Stimulated activated CD8-positive, alpha-beta memory T cell treated with anti-CD3 and anti-CD28 coated beads, Interleukin-7, amount 100 ng/mL, for 1 hour (primary cell): ENCODE results near the gene MAGI1.

Source experiments
- DNase-seq, 2 donors: peaks; one replicate each; pipeline ENCODE4 v3.0.0-alpha.2; 2020; ENCODE audit warnings: low read depth in 2 of 2

Gene MAGI1

GRCh38 chr3:65432388-65433003, 606.2 kb downstream of the MAGI1 start:
- DNase-seq = no peak

GRCh38 chr3:65425880-65426279, 612.8 kb downstream of the MAGI1 start:
- no peak for DNase-seq

DNA sequence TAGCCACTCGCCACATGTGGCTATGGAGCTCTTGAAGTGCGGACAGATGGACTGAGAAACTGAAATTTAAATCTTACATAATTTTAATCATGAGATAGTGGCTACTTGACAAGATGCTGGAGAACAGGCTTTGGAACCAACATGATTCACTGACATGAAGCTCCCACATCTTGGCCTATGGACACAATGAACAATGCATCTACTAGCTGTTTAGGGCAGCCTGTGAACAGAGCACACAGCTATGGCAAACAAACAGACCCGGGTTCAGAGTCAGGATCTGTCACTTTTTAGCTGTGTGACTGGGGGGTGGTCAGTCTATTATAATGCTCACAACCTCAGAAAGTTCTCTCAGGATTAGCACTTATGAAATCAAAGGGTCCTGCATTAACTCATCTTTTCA, 616.6 kb downstream of the MAGI1 start:
- DNase-seq = no peak

DNA sequence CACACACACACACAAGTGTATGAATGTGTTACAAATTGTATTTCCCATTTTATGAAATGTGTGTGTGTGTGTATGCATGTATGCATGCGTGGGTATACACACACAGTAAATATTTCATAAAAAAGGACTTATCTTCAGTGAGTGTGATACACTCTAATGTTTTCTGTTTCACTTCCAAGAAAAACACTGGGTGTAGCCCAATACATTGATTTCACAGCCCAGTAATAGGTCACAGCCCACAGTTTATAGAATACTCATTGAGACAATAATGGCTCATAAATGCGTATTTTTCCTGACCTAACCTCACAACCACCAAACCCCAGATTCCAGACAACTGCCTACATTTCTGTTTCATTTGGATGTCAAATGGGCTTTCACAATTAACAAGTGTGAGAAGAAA, 619.5 kb downstream of the MAGI1 start:
- DNase-seq = no peak

GRCh38 chr3:65413891-65414290, 624.8 kb downstream of the MAGI1 start:
- DNase-seq = no peak

- DNase-seq = no peak
Measured at GRCh38 chr3:65412588-65412987, 626.1 kb downstream of the MAGI1 start.

GRCh38 chr3:65411367-65411766, 627.4 kb downstream of the MAGI1 start:
- no peak for DNase-seq

DNA sequence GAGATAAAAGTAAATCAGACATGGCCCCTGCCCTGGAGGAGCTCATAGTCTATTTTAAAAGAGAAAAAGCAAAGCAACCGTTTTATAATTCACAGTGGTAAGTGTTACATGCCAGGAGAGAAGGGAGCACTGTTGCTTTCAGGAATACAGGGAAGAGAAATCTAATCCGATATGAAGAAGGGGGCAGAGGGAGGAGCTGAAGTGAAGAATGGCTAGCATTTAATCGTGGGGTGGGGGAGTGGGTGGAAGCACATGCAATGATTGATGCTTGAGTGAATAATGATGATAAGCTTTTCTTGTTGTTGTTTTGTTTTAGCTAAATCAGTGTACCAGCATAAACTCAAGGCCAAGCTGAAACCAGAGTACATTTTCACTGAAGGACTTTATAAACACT, 629.5 kb downstream of the MAGI1 start:
- DNase-seq = no peak

DNA sequence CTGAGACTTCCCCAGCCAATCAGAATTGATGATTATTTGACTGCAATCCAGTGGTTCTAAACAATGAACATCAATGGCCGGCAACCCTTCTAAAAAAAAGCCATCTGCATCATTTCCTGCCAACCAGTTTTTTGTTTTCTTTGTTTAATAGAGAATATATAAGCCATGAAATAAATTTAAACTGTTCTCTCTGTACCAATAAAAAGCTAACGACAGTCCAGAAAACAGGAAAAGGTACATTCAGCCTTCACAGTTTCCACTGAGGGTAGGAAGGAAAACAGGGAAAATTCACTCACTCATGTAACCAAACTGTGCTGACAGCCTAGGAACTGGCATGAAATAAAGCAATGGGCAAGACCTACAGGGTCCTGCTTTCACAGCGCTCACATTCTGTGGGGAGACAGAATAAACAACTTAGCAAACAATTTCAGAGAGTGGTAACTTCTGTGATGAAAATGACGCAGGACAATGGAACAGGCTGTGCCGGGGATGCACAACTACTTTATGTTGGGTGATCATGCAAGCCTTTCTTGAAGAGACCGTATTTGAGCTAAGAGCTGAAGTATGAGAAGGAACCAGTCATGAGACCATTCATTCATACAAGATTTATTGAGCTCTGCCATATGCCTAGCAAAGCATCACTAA, 630.1 kb downstream of the MAGI1 start:
- DNase-seq = no peak

GRCh38 chr3:65406470-65406869, 632.2 kb downstream of the MAGI1 start:
- DNase-seq = no peak

DNA sequence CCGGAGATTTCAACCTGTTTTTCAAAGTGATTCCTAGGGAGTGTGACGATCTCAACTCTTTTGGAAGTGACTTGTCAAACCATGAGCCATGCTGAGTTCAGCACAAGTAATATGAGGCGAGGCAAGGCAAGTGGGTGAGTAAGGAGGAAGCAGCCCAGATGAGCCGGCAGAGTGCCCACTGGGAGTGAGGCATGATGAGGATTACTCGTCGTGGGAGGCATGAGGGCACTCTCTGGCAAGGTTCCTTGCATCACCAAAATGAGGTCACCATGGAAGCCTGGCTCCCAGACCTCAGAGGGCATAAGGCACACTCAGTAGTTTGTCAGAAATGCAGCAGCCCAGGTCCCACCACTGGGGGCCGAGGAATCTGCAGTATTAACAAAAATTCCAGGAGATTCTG, 636.1 kb downstream of the MAGI1 start:
- no peak for DNase-seq

GRCh38 chr3:65401359-65402305, 637.1 kb downstream of the MAGI1 start:
- no peak for DNase-seq

DNA sequence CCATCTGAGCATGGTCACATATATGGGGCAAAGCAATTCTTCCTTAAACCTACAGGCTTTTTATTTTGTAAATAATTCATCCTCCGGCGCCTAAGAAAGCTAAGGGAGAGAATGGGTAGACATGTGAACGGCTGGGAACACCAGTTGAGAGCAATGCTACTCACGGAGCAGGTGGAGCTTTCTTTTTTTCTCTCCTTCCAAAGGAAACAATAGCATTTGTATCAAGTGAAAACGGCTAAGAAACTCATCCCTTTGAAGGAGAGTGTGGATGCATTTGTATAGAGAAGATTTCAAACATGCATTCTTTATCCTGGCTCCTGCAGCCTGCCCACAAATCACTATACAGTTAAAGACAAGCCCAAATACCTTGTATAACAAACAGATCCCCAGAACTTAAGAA, 637.8 kb downstream of the MAGI1 start:
- no peak for DNase-seq

GRCh38 chr3:65398953-65399352, 639.8 kb downstream of the MAGI1 start:
- DNase-seq = no peak

- no peak for DNase-seq
Measured at GRCh38 chr3:65396078-65396477, 642.6 kb downstream of the MAGI1 start.

DNA sequence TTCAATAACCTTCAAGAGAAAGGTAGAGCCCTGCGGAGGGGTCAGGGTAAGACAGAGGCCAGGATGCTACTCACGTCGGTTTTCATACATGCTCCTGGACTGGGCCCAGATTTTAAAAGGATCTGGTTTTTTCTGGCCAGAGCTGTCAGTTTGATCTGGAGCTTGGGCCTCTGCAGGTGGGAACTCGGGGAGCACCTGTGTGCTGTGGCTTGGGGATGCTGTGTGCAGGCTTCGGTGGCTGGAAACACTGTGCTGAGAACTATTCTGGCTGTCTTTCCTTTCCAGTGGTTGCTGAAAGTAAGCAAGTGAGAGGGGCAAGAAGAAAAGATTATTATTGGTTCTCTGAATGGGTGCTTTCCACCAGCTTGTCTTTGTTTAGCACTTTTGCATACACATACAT, 647.6 kb downstream of the MAGI1 start:
- no peak for DNase-seq

DNA sequence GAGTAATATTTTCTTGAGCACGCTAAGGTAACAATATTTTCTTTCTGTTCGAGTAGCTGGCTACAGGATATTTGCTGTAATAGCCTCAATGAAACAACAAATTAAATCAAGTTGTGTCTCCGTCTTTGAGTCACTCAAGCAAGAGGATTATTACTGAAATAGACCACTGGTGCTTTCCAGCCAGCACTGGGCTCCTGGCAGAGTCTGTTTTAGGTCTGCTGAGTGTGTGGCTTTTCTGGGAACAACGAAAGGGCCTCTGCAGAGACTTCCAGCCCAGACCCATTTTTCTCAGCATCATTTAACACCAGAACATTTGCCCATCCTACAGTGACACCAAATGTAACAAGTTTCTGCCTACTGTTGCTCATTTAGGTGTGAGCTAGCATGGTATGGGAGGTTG, 652.9 kb downstream of the MAGI1 start:
- DNase-seq = no peak

- DNase-seq = no peak
Measured at GRCh38 chr3:65381496-65382010, 657.2 kb downstream of the MAGI1 start.

- no peak for DNase-seq
Measured at GRCh38 chr3:65379223-65379622, 659.5 kb downstream of the MAGI1 start.

GRCh38 chr3:65377637-65378036, 661.1 kb downstream of the MAGI1 start:
- DNase-seq = no peak

DNA sequence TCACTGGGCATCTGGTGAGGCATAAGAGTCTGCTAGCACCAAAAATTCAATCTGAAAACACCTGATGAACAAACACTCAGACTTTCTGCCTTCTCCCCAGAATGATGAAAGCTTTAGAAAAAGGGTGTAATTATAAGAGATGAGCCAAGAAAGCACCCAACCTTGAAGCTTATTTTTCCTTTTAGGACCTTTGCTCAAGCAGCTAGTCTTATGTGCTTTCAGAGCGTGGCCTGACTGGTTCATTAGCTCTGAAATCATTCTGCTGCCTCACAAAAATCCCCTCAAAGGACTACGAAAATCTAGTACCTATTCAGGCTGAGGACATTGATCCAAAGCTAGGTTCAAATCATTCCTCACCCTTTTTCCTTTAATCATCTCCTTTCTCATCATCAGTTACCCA, 662.3 kb downstream of the MAGI1 start:
- DNase-seq = no peak

GRCh38 chr3:65371053-65371452, 667.7 kb downstream of the MAGI1 start:
- DNase-seq = no peak

GRCh38 chr3:65368866-65369265, 669.9 kb downstream of the MAGI1 start:
- no peak for DNase-seq
